Muscle layer of duodenum (tissue), 2 donors: ENCODE measurements around the gene PUS3.
"Not testable (repeated sequence)": the region's sequence is repeated elsewhere in the genome, so short reads cannot be mapped to it uniquely, and the experiment has no call there.

ENCODE experiments used
- H3K27ac ChIP-seq: one replicate; pipeline ENCODE4 v1.7.0; 2013; ENCODE audit warnings: mild to moderate bottlenecking, low read length
- H3K27me3 ChIP-seq: one replicate; pipeline ENCODE4 v1.7.0; 2013; ENCODE audit warnings: low read depth, mild to moderate bottlenecking, control low read depth, low read length
- H3K36me3 ChIP-seq, 2 donors: one replicate each; pipeline ENCODE4 v1.7.0; 2013; ENCODE audit warnings: low read length in 2 of 2, control low read depth in 1 of 2, mild to moderate bottlenecking in 1 of 2; ENCODE audit not compliant: insufficient read depth in 2 of 2, control insufficient read depth in 1 of 2
- H3K4me1 ChIP-seq, 2 donors: one replicate each; pipeline ENCODE4 v1.7.0; 2013; ENCODE audit warnings: low read length in 2 of 2, mild to moderate bottlenecking in 2 of 2, control low read depth in 1 of 2, moderate library complexity in 1 of 2; ENCODE audit not compliant: insufficient read depth in 2 of 2, control insufficient read depth in 1 of 2
- H3K4me3 ChIP-seq, 2 donors: one replicate each; pipeline ENCODE4 v1.7.0; 2013; ENCODE audit warnings: low read length in 2 of 2, low read depth in 1 of 2, mild to moderate bottlenecking in 1 of 2
- H3K9me3 ChIP-seq, 2 donors: one replicate each; pipeline ENCODE4 v1.7.0; 2013; ENCODE audit warnings: low read length in 2 of 2, control low read depth in 1 of 2, mild to moderate bottlenecking in 1 of 2; ENCODE audit not compliant: control insufficient read depth in 1 of 2
- donor health status: healthy.

The PUS3 gene

GRCh38 chr11:125925247-125925740 is 22.3 kb upstream of the PUS3 start:
- H3K4me3 ChIP-seq: no peak overlapping the region
- H3K4me1 ChIP-seq: peaks cover 3 to 12% of the 10 kb centered on the region in 2 donors
- no peak overlapping the region for H3K27ac ChIP-seq
- H3K27me3 ChIP-seq: no peaks in the 10 kb centered on the region
- H3K36me3 ChIP-seq: no peaks in the 10 kb centered on the region
- no peaks in the 10 kb centered on the region for H3K9me3 ChIP-seq

- Histone ChIP-seq H3K9me3 (no peaks in the 10 kb centered on the region), H3K36me3 (no peaks in the 10 kb centered on the region), H3K4me1 (peaks cover 3 to 12% of the 10 kb centered on the region in 2 donors), H3K27me3 (no peaks in the 10 kb centered on the region), H3K4me3 (no peak overlapping the region), H3K27ac (no peak overlapping the region)
Observed at GRCh38 chr11:125924384-125925007, 21.5 kb upstream of the PUS3 start.

- H3K36me3 ChIP-seq: no peaks in the 10 kb centered on the region
- no peaks in the 10 kb centered on the region for H3K9me3 ChIP-seq
- H3K4me1 ChIP-seq: peaks cover 3 to 12% of the 10 kb centered on the region in 2 donors
- no peaks in the 10 kb centered on the region for H3K27me3 ChIP-seq
- H3K4me3 ChIP-seq: no peak overlapping the region
- no peak overlapping the region for H3K27ac ChIP-seq
Observed at GRCh38 chr11:125923633-125924032, 20.6 kb upstream of the PUS3 start.

GRCh38 chr11:125923012-125923579 is 20.1 kb upstream of the PUS3 start:
- H3K27me3 ChIP-seq: no peaks in the 10 kb centered on the region
- peaks cover 3 to 12% of the 10 kb centered on the region in 2 donors for H3K4me1 ChIP-seq
- H3K4me3 ChIP-seq: no peak overlapping the region
- H3K36me3 ChIP-seq: no peaks in the 10 kb centered on the region
- no peak overlapping the region for H3K27ac ChIP-seq
- no peaks in the 10 kb centered on the region for H3K9me3 ChIP-seq

GRCh38 chr11:125922156-125922555 is 19.1 kb upstream of the PUS3 start:
- H3K27me3 ChIP-seq: no peaks in the 10 kb centered on the region

GRCh38 chr11:125921042-125921441 is 18.0 kb upstream of the PUS3 start:
- H3K27me3 ChIP-seq: no peaks in the 10 kb centered on the region
- H3K4me1 ChIP-seq: peaks cover 3 to 10% of the 10 kb centered on the region in 2 donors
- no peak overlapping the region for H3K4me3 ChIP-seq
- no peaks in the 10 kb centered on the region for H3K9me3 ChIP-seq
- H3K36me3 ChIP-seq: no peaks in the 10 kb centered on the region
- H3K27ac ChIP-seq: no peak overlapping the region

More at GRCh38 chr11:125922156-125922555, 19.1 kb upstream of the PUS3 start:
- peaks cover 3 to 12% of the 10 kb centered on the region in 2 donors for H3K4me1 ChIP-seq
- H3K36me3 ChIP-seq: no peaks in the 10 kb centered on the region
- no peaks in the 10 kb centered on the region for H3K9me3 ChIP-seq
- H3K27ac ChIP-seq: no peak overlapping the region
- H3K4me3 ChIP-seq: no peak overlapping the region

- Histone ChIP-seq H3K4me1 (no peaks in the 10 kb centered on the region), H3K4me3 (no peak overlapping the region), H3K27me3 (no peaks in the 10 kb centered on the region), H3K36me3 (no peaks in the 10 kb centered on the region), H3K9me3 (no peaks in the 10 kb centered on the region), H3K27ac (no peak overlapping the region)
Observed at GRCh38 chr11:125918140-125918840, 15.3 kb upstream of the PUS3 start.

- Histone ChIP-seq H3K4me1 (no peaks in the 10 kb centered on the region), H3K27ac (no peak overlapping the region), H3K36me3 (no peaks in the 10 kb centered on the region), H3K9me3 (no peaks in the 10 kb centered on the region), H3K4me3 (no peak overlapping the region), H3K27me3 (no peaks in the 10 kb centered on the region)
Observed at GRCh38 chr11:125916683-125917347, 13.8 kb upstream of the PUS3 start.

GRCh38 chr11:125914601-125915000 is 11.6 kb upstream of the PUS3 start:
- not testable (repeated sequence) for H3K27ac ChIP-seq, H3K4me1 ChIP-seq, H3K36me3 ChIP-seq, H3K4me3 ChIP-seq, H3K27me3 ChIP-seq, H3K9me3 ChIP-seq

GRCh38 chr11:125910226-125910849 is 7.3 kb upstream of the PUS3 start:
- Histone ChIP-seq H3K9me3 (no peaks in the 10 kb centered on the region), H3K36me3 (no peaks in the 10 kb centered on the region), H3K4me3 (no peak overlapping the region), H3K27ac (no peak overlapping the region), H3K4me1 (no peaks in the 10 kb centered on the region), H3K27me3 (no peaks in the 10 kb centered on the region)

- Histone ChIP-seq H3K4me1 (peaks cover 4 to 16% of the 10 kb centered on the region in 2 donors), H3K36me3 (peaks cover 7 to 8% of the 10 kb centered on the region in 2 donors), H3K4me3 (peak overlapping the region in 1 of 2 donors; percentile 71), H3K27ac (no peak overlapping the region), H3K9me3 (no peaks in the 10 kb centered on the region), H3K27me3 (peaks cover 6% of the 10 kb centered on the region)
Observed at GRCh38 chr11:125904678-125905077, 1.7 kb upstream of the PUS3 start.
